HepG2 (cell line): ENCODE results near the gene CREB3. TPM values are rescaled to one million over a fixed set of nuclear protein-coding genes. Genes with fewer than 3 reads are reported as not detected.

Experiments
- ATAC-seq: fragments of 200-7000 bp; cut with Tn5 transposase; 3 replicates; pipeline ENCODE4 v1.9.1; 2020; ENCODE audit warnings: mild to moderate bottlenecking, moderate library complexity
- BruUV-seq: library from RNA; stranded (reverse); fragments of 400-500 nt; replicated peaks from 2 replicates; lab custom pipeline; 2021; lab: Mats Ljungman, UMichigan
- CTCF ChIA-PET: fragments of 300-600 bp; formaldehyde crosslinking; extraction: SDS; loops from one replicate; lab custom pipeline; 2021; ENCODE audit warnings: low total read pairs, inconsistent platforms, low intra/inter-chr PET ratio; lab: Yijun Ruan, JAX
- POLR2A ChIA-PET: fragments of 350-600 bp; sonication (Branson Sonifier 250); formaldehyde crosslinking; loops from one replicate; lab custom pipeline; 2020; ENCODE audit warnings: antibody characterized with exemption, inconsistent platforms; lab: Yijun Ruan, JAX
- DNase-seq: peaks from one replicate; pipeline ENCODE4 v3.0.0-alpha.2; 2015; ENCODE audit warnings: low spot score
- FAIRE-seq: peaks from 3 replicates; lab custom pipeline; 2011; peaks lifted over from hg19 to GRCh38; lab: Jason Lieb, UNC
- H2AFZ ChIP-seq: one replicate; pipeline ENCODE4 v1.6.1; 2011; ENCODE audit warnings: low read length, inconsistent platforms
- H3K27ac ChIP-seq: fragments of 300-600 bp; 3 replicates; pipeline ENCODE4 v1.8.0; 2011; ENCODE audit warnings: mixed run types, mild to moderate bottlenecking, mixed read lengths, low read length, inconsistent platforms; ENCODE audit not compliant: insufficient read depth; ENCODE audit errors: extremely low read length
- H3K27me3 ChIP-seq, 2 experiments: fragments of 200-600 bp in 1 of 2; 2 replicates in 1 of 2; 3 replicates in 1 of 2; pipeline versions ENCODE4 v1.6.0 to v1.8.0; 2011; ENCODE audit warnings: low read length in 2 of 2, mild to moderate bottlenecking in 2 of 2, moderate library complexity in 2 of 2, inconsistent platforms in 1 of 2; ENCODE audit not compliant: insufficient read depth in 2 of 2, control insufficient read depth in 1 of 2
- H3K36me3 ChIP-seq, 2 experiments: fragments of 200-600 bp in 1 of 2; replicated peaks in 1 of 2; 2 replicates in 1 of 2; 3 replicates in 1 of 2; pipeline versions ENCODE4 v1.5.1 to v1.8.0; 2011; ENCODE audit warnings: low read length in 2 of 2, inconsistent platforms in 1 of 2; ENCODE audit not compliant: insufficient read depth in 2 of 2, control insufficient read depth in 1 of 2
- H3K4me1 ChIP-seq: 2 replicates; pipeline ENCODE4 v1.5.1; 2012; ENCODE audit warnings: low read length, inconsistent platforms; ENCODE audit not compliant: insufficient read depth
- H3K4me2 ChIP-seq: 2 replicates; pipeline ENCODE4 v1.6.0; 2011; ENCODE audit warnings: low read depth, low read length, inconsistent platforms
- H3K4me3 ChIP-seq, 3 experiments: fragments of 200-600 bp in 1 of 3; sonication (generic), shearing (Covaris generic) in 1 of 3; replicated peaks in 1 of 3; 2 replicates each; pipeline ENCODE4 v1.5.1; 2011 to 2016; ENCODE audit warnings: low read length in 3 of 3, inconsistent platforms in 2 of 3, low read depth in 2 of 3, mild to moderate bottlenecking in 2 of 3, control low read depth in 1 of 3, mixed read lengths in 1 of 3; ENCODE audit not compliant: insufficient read depth in 1 of 3
- H3K79me2 ChIP-seq: one replicate; pipeline ENCODE4 v1.6.1; 2011; ENCODE audit warnings: low read length, inconsistent platforms; ENCODE audit not compliant: insufficient read depth
- H3K9ac ChIP-seq: 2 replicates; pipeline ENCODE4 v1.6.0; 2011; ENCODE audit warnings: mild to moderate bottlenecking, low read depth, low read length, inconsistent platforms; ENCODE audit not compliant: insufficient read depth
- H3K9me3 ChIP-seq: 2 replicates; pipeline ENCODE4 v1.5.1; 2012; ENCODE audit warnings: mild to moderate bottlenecking, low read length
- H4K20me1 ChIP-seq: 2 replicates; pipeline ENCODE4 v1.6.0; 2011; ENCODE audit warnings: inconsistent platforms, mild to moderate bottlenecking, low read length, moderate library complexity; ENCODE audit not compliant: insufficient read depth
- ASH2L ChIP-seq: fragments of 300-600, 200-600 bp; sonication (generic); IDR thresholded peaks from 2 replicates; pipeline ENCODE4 v1.7.0; 2017; ENCODE audit warnings: low read depth, mild to moderate bottlenecking, moderate library complexity, mixed read lengths, low read length; ENCODE audit not compliant: insufficient read length
- JUND ChIP-seq: sonication (generic); formaldehyde crosslinking; IDR thresholded peaks from 2 replicates; pipeline ENCODE4 v1.8.0; 2022; ENCODE audit warnings: mild to moderate bottlenecking, missing genetic modification reagents
- MLLT10 ChIP-seq: sonication (generic); formaldehyde crosslinking; IDR thresholded peaks from 2 replicates; pipeline ENCODE4 v1.4.0; 2020; ENCODE audit warnings: missing genetic modification reagents
- NONO ChIP-seq, 2 experiments: fragments of 450-650 bp in 1 of 2; sonication (generic) in 1 of 2; formaldehyde crosslinking in 1 of 2; IDR thresholded peaks in 1 of 2; conservative IDR thresholded peaks in 1 of 2; 2 replicates each; pipeline versions ENCODE4 v1.6.1 to v1.8.0; 2017 to 2022; ENCODE audit warnings: mild to moderate bottlenecking in 1 of 2, missing genetic modification reagents in 1 of 2, moderate library complexity in 1 of 2
- ZNF557 ChIP-seq: sonication (generic); formaldehyde crosslinking; IDR thresholded peaks from 2 replicates; pipeline ENCODE4 v1.4.0; 2020; ENCODE audit warnings: missing genetic modification reagents
- ZNF619 ChIP-seq: sonication (generic); formaldehyde crosslinking; IDR thresholded peaks from 2 replicates; pipeline ENCODE4 v1.4.0; 2020; ENCODE audit warnings: mild to moderate bottlenecking, missing genetic modification reagents
- ZNF678 ChIP-seq: sonication (generic); formaldehyde crosslinking; IDR thresholded peaks from 2 replicates; pipeline ENCODE4 v1.4.0; 2020; ENCODE audit warnings: mild to moderate bottlenecking, missing genetic modification reagents
- WGBS: methylation state at CpG from one replicate; pipeline ENCODE4 v1.1.6; 2017; ENCODE audit warnings: low lambda C conversion rate; 5-methylcytosine and 5-hydroxymethylcytosine counted together
- in situ Hi-C: cut with HindIII; loops from 2 replicates; pipeline ENCODE4 v1.10.0; 2017; ENCODE audit warnings: low pct_unique_long_range_greater_than_20kb; ENCODE audit not compliant: extremely low pct_ligation_motif_present
- intact Hi-C: fragments of 100-400 bp; cut with micrococcal nuclease; formaldehyde crosslinking; loops from one replicate; pipeline ENCODE4 v1.10.0; 2022; ENCODE audit not compliant: unreplicated experiment
- polyA plus RNA-seq, 8 experiments: library from polyadenylated mRNA; depleted of rRNA in 3 of 8; stranded (reverse) in 7 of 8; unstranded in 1 of 8; fragments of >200 nt; fragmentation: Illumina TruSeq in 4 of 8; extraction: Trizol in 4 of 8; gene quantifications; 2 replicates each; pipeline versions ENCODE4 v1.2.1 to v1.2.3, GENCODE V29; 2011 to 2016; ENCODE audit warnings: low read depth in 4 of 8, missing spikeins in 1 of 8, mixed read lengths in 1 of 8; ENCODE audit not compliant: insufficient read depth in 1 of 8
- total RNA-seq, 5 experiments: library from RNA; depleted of rRNA; stranded (reverse); fragments of >200 nt; fragmentation: Illumina TruSeq; extraction: Trizol; gene quantifications; 2 replicates each; pipeline ENCODE4 v1.2.3, GENCODE V29; 2016; ENCODE audit warnings: low read depth in 1 of 5

Gene CREB3
- total and polyA plus RNA-seq, 2 of the 13 experiments (the other 11 are each of a cell fraction or from before 2014, with no cell fraction given) = 11.1 to 34.2 TPM

DNA sequence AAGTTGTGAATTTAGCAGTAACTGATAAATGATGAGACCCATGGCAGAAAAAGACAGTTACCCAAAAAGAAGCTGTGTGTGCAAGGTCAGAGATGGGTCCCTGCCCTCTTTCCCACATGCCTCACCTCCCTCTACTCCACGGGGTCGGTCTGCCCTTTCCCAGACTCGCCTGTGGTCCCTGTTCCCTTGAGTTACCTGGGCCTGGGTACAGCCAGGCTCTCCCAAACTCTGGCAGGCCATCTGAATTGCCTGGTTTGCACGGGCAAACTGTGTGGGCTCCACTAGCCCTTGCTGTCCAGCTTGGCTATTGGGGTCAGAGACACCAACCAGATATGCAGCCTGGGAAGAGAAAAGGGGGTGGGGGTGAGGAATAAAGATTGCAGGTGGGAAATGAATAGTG, 24.3 kb upstream of the CREB3 start (continued):
- TF ChIP-seq ZNF557 (CRISPR knock-in tag) (no peak), ZNF678 (CRISPR knock-in tag) (no peak), NONO (IDR thresholded peaks at IDR 0.05) (no peak), NONO (CRISPR knock-in tag; conservative IDR thresholded peaks at IDR 0.05) (no peak), MLLT10 (no peak), JUND (CRISPR knock-in tag) (no peak)

DNA sequence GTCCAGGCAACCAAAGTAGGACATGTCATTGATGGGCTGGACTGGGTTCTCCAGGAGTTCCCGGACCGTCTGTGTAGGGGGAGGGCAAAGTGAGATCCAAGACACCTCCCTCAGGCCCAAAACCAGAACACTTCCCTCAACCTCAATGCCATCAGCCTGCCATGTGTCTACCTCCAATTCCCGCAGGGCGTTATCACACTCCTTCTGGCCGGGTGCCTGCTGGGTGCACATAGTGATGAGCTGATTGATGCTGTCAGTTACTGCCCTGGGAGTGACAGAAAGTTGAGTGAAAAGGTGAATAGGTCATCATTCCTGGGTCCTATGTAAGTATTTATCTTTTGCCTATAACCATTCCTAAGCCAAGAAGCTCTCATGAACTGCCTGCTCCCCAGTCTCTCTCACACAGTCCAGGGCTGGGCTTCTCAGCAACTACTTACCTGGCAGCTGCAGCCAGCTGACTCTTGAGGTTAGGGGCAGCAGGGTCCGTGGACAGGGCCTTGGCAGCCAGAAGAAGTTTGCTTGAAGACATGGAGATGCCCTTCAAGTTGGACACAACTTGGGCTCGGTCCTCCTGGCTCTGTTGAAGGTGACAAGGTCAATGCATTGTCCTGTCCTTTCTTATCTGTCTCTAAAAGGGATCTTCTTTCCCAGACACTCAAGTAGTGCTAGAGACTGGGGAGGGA, 21.5 kb upstream of the CREB3 start:
- Histone ChIP-seq H3K27ac (no peak overlapping the region), H3K9me3 (no peaks in the 10 kb centered on the region), H2AFZ (no peak overlapping the region), H3K4me2 (no peak overlapping the region), H3K36me3 (peaks cover 54 to 90% of the 10 kb centered on the region in 2 experiments), H3K79me2 (no peaks in the 10 kb centered on the region), H3K9ac (no peak overlapping the region), H3K27me3 (no peaks in the 10 kb centered on the region)
- intact Hi-C loops (no loop called here), in situ Hi-C loops (no loop called here)
- POLR2A ChIA-PET = interaction anchor here (0.9 to 1.5 kb wide), 2 partner anchors 46 to 53 kb away, joined by 3 read pairs; partner anchors contain the start of genes CCDC107 and RMRP
- no peak for TF ChIP-seq ASH2L
- TF ChIP-seq ZNF619 = no peak
- TF ChIP-seq, all 625 proteins: peak for 0
- Histone ChIP-seq H3K4me1 (no peaks in the 10 kb centered on the region), H4K20me1 (no peaks in the 10 kb centered on the region), H3K4me3 (no peak overlapping the region)
- BruUV-seq = no TSS peak
- CTCF ChIA-PET = no interaction called here
- no peak for FAIRE-seq
- ATAC-seq = no peak
- WGBS = 89% methylated on average over 7 of the region's 7 CpGs
- DNase-seq = no peak
